ENCODE data around the gene MSRB1.
"Not testable (repeated sequence)": the region's sequence is repeated elsewhere in the genome, so short reads cannot be mapped to it uniquely, and the experiment has no call there.

The MSRB1 gene

DNA sequence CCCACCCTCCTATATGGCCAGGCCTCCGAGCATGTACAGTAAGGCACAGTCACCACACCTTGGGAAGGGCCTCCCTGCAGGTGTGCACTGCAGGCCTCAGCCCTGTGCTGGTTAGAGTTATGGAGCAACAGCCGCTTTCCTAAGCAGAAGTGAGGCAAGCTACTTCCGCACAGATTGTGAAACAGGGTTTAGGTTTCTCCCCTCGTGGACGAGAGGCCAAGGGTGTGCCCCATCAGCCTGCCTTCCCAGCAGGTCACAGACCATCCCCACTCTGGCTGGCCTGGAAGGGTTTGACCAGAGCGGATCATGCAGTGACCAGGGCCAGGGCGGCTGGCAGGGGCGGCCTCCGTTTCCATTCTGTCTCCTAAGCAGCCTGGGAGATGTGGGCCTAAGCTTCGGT, 4.7 kb downstream of the MSRB1 start:
- peak in 1 of 2 donors; percentile 59 for DNase-seq

DNA sequence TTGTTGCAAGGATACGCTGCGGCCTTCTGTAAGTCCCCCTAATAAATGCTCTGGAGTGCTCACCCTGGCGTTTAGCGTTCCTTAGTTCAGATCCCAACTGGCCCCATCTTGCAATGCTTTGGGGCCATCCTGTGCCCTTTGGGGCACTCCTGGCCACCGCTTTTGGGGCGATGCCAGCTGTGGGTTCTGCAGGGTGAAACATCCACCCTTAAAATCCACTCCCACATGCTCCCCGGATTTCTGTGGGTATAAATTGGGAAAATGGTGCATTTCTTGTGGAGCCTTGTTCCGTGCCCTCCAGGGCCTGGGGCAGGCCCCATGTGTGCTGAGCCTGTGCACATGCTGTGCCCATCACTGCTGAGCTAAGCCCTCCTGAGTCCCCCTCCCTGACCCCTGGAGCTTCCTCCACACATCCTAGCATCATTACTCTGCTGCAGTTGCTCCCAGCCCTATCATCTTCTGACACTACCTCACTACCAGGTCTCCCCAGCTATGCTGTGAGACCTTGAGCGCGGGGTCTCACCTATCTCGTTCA, 6.0 kb downstream of the MSRB1 start:
- no peak for DNase-seq

DNA sequence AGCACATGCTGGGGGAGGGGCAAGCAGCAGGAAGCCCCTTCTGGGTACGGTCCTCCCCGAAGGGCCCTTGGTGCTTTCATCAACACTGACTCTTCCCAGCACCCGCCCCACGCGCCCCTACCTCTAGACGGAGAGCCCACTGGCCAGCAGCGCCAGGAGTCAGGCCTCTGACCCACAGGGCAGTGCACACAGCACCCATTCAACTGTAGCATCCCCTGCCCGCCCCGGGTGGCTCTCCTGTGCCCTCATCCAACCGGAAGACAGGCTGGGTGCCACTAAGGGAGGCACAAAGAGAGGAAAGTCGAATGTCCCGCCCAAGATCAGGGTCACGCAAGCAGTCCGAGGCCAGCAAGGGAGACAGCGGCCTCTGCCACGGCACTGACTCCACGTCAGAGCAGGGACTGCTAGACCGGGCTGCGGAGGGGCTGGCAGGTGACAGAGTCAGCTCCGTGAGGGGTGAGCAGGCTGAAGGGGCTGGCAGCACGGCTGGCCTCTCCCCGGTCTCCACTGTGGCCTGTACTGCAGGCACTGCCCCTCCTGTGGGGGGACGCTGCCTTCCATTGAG, 9.8 kb downstream of the MSRB1 start:
- DNase-seq: no peak

DNA sequence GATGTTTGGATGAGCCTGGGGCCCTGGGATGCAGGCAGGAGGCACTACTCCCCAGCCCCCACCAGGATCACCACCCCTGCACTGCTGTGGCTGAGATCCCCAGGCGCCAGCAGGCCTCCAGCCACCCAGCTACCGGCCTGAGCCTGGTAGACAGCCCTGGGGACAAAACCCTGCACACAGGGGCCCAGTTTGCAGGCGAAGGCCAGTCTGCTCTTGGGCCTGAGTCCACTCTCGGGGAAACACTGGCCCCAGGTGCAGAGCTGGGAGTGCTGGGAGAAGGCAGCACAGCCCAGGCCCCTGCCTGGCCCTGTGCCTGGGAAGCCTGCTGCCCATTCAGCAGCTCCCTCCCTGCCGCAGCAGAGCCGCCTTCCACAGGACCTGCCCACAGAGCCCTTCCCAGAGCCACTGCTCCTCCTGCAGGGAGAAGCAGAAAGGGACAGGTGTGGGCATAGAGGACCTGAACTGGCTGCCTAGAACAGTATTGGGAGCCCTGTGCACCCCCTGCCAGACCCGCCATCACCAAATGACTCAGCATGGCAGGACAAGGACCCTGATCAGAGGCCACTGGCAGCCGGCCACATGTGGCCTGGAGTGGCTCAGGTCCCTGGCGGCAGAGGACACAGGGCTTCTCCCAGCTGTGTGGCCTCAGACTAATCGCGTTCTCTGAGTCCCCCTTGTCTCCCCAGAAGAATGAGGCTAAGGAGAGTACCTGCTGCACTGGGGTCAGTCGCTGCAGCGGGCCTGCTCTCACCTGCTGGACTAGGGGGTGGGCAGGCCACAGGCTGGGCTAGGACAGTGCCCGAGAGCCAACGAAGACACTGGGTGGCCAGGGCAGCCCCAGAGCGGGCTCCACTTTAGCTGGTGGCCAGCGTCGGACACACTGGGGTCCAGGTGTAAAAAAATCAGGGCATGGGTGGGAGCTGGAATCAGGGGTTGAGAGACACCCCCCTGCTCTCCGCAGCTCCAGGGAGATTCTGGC, 10.7 kb downstream of the MSRB1 start:
- DNase-seq: no peak

DNA sequence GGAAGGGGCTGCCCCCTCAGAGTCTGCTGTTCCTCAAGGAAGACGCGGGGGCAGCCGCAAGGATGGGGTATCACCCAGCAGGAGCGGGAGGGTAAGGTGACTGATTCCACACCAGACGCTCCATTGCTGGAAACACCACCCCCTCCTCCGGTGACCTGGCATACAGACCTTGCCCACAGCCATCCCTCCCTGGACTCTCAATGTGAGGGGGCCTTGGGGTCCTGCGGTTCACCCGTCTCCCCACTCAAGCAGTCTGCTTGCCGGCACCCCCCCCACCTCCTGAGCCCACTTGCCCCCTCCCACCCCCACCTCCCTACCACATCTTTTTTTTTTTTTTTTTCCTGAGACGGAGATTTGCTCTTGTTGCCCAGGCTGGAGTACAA, 12.7 kb downstream of the MSRB1 start:
- no peak for DNase-seq

DNA sequence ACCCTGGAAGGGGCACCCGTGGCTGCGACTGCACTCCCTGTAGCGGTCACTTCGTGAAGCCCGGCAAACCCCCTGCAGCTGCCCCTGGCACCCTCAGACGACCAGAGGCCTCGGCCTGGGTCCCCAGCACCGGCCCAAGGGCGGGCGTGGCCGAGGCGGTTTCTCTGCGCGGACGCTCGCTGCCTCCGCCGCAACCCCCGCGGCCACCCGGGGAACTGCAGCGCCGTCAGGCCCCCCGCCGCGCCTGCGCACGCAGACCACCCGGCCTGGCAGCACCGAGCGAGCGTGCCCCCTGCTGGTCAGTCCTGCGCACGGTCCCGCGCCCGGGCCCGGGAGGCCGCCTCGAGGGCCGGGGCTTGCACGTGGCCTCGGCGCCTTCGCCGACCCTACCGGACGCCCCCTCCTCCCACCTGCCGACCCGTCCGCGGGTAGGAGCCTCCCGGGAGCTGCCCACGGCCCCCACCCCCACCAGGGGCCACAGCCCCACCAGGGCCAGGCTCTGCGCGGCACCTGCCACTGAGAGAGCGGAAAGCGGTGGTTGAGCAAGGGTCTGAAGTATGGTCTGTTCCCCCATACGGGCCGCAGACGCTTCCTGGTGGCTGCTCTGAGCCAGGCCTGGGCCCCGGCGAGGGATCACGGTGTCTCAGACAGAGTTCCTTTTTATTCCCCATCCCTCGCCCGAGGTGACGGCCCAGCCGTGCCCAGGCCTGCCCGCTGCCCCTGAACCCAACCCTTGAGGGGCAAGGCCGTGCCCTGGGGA, 13.2 kb downstream of the MSRB1 start:
- peak; percentile 90 to 91 for DNase-seq

DNA sequence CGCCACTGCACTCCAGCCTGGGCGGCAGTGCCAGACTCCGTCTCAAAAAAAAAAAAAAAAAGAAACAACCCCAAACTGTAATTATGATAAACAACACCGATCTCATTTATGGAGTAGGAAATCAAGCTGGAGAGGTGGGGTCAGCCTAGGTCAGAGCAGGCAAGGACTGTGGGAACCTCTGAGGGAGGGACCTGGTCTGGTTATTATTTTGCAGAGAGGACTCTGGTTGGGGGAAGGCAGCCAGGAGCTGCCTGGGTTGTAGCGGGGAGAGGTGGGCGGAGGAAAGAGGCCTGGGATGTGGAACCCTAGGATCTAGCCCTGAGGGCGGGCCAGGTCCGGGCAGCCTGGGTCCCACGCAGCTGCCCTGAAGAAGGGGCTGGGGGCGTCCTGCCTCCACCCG, 13.9 kb downstream of the MSRB1 start:
- no peak for DNase-seq

DNA sequence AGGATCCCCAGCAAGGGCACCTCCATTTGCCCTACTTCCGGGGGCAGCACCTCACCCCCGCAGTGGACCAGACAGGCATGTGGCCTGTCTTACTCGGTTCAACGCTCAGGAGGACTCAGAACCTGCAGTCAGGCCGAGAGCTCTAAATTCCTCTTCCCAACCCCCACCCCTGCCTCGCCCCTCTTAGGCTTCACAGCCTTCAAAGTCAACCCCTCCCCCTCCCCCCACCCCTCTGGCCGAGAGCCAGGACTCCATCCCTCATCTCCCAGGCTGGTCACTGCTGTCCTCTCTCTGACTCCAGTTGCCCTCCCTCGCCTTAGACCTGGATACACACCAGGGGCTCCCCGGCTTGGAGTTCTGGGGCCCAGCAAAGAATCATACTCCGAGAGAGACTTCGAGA, 16.7 kb downstream of the MSRB1 start:
- no peak for DNase-seq

DNA sequence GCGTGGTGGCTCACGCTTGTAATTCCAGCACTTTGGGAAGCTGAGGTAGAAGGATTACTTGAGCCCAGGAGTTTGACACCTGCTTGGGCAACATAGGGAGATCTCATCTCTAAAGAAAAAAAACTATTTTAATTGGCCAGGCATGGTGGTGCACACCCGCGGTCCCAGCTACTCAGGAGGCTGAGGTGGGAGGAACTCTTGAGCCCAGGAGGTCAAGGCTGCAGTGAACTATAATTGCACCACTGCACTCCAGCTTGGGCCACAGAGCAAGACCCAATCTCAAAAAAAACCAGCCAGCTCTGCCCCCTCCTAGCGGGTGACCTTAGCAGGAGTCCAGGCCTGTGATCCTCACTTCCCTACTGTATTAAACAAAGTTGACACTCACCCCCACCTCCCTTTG, 18.9 kb downstream of the MSRB1 start:
- no peak for DNase-seq

DNA sequence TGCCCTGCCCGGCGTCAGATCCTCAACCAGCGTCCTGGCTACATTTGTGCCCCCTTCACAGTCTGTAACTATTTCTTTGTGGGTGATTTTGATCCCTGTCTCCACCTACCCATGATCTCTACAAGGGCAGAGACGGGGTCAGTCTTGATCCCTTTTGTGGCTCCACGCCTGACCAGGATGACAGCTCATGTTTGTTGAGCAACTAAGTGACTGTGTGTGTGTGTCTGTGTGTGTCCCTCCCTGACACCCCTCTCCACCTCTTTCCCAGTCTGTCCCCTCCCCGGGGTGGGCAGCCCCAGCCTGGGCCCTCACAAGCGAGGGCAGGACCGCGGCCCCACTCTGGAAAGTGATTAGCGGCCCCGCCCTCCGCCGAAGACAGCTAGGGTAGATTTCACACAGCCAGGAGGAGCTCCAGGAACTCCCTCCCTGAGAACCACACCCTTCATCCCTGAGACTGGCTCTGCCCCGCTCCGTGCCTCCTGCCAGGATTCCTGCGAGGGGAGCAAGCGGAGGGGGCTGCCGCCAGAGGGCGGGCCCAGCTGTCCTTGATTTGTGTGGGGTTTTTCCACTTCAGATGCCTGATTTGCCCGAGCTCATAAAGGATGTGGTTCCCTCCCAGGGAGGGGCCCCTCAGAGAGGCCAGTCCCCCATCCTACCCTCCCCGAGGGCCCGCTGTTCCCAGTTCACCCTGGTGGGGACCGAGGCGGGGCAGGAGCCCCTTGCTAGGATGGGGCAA, 19.5 kb downstream of the MSRB1 start:
- no peak for DNase-seq

DNA sequence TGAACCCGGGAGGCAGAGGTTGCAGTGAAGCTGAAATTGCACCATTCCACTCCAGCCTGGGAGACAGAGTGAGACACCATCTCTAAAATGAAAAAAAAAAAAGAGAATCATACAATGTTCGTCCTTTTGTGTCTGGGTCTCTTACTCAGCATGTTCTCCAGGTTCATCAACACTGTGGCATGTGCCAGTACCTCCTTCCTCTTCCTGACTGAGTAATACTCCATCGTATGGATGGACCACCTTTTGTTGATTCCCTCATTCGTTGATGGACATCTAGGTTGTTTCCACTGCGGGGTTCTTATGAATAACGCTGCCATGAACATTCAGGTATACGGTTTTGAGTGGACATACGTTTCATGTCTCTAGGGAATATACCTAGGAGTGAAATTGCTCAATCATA, 20.6 kb downstream of the MSRB1 start:
- no peak for DNase-seq

DNA sequence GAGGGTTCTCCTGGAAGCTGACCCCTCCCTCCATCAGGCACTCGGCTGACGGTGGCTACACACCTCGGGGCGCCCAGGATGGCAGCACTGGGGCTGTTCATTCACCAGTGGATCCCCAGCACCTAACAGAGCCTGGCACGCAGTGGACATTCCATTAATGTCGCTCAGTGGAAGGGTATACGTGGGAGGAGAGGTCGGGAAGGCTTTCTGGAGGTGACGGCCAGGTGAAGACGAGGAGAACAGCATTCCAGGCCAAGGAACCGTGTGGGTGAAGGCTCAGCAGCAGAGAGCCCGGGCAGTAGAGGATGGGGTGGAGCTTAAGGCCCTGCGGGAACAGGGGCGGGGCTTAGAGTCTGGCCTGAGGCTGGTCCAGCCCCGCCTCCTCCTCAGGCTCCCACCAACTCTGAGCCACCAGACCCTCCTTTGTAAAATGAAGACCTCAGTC, 22.2 kb downstream of the MSRB1 start:
- no peak for DNase-seq

DNA sequence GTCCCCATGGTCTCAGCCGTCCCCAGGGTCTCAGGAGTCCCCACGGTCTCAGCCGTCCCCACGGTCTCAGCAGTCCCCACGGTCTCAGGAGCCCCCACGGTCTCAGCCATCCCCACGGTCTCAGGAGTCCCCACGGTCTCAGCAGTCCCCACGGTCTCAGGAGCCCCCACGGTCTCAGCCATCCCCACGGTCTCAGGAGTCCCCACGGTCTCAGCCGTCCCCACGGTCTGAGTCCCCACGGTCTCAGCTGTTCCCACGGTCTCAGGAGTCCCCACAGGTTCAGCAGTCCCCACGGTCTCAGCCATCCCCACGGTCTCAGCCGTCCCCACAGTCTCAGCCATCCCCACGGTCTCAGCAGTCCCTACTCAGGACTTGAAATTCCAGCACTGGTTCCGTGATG, 22.9 kb downstream of the MSRB1 start:
- DNase-seq: not testable (repeated sequence)

DNA sequence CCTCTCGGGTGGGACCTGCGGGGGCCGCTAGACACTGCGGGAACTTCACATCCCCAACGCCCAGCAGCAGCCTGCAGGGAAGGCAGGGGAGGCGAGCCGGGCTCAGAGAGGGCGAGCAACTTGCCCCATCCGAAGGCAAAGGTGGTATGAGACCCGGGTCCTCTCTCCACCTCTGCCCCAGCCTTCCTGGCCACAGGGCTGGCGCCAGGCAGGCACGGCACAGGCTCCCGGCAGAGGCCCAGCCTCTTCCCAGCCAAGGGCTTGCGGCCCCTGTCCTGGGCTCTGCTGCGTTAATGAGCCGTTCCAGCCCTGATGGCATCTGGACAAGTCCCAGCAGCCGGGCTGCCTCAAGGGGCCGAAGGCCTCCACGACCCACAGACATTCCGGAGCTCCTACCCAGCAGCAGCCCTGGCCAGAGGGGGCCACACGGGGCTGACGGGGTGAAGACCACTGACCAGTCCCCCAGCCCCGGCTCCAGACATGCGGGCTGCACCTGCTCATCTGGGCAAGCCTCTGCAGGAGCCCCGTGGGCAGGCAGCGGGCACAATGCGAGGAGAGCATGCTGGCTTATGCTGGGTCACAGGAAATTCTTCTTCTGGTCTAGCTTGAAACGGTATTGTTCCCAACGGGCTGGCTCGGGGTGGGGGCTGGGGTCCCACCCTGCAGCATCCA, 23.5 kb downstream of the MSRB1 start:
- no peak for DNase-seq

DNA sequence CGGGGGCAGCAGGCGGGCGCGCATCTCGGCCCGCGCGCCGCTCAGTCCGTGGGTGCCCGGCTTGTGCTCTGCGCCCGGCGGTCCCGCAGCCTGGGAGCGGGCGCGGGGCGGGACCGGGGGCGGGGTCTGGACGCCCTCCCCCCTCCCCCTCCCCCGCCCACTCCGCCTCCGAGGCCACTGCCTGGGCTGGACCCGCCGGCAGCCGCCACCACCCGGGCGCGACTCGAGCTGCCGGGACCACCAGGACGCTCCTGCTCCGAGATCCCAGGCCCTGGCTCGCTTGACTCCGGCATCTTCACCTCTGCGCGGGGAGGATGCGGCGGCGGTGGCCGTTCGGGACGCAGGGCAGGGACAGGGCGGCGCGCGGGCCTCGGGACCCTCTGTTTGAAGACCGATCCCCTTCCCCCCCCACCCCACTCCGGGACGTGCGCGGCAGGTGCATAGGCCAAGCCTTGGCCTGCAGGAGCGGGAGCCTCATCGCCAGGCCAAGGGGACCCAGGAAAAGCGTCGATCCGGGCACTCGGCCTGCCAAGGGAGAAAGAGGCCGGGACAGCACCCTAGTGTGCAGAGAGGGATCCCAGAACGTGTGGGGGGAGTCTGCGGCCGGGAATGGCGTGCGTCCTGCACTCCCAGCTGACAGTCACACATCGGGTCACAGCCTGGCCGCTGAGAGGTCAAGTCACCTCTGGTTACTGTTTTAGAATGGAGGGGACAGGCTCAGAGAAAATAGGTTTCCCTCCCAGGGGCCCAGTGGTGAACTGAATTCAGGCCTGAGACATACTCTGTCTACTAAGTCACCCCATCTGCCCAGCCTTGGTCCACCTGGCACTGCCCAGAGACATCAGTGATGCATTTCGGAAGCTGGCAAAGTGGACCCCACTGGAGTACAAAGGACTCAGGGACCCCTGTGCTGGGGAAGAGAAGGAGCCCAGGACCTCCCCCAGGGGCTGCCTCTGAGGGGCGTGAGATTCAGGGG, 24.4 kb downstream of the MSRB1 start, which contains the start of gene HS3ST6:
TSS of gene HS3ST6 (minus strand) at position 65 of the 976 bp plus-strand sequence. CDS start 92 bp downstream, outside the sequence.
- no peak for DNase-seq

DNA sequence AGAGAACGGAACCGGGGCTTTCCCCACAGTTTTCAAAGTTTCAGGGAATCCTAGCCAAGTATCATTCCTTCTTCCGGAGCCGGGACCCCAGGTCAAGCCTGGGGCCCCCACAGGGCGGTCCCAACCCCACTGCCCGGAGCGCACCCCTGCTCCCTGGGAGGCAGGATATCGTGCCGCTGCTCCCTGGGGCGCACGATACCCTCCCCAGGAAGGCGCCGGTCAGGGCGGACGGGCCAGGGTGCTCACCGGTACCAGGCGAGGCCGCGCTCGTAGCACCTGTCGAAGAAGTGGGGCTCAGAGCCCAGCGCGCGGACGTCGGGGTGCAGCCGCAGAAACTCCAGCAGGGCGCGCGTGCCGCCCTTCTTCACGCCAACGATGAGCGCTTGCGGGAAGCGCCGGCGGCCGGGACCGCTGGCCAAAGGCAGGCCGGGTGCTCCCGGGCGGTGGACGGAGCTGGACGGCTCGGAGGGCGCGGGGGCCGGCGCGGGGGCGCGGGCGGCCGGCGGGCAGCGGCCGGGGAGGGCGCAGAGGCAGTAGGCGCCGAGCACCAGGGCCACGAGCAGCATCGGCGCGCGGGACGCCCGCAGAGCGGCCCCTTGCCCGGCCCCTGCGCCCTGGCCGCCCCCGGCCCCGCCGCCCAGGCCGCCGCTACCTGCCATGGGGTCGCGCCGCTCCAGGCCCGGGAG, 25.2 kb downstream of the MSRB1 start:
- no peak for DNase-seq

DNA sequence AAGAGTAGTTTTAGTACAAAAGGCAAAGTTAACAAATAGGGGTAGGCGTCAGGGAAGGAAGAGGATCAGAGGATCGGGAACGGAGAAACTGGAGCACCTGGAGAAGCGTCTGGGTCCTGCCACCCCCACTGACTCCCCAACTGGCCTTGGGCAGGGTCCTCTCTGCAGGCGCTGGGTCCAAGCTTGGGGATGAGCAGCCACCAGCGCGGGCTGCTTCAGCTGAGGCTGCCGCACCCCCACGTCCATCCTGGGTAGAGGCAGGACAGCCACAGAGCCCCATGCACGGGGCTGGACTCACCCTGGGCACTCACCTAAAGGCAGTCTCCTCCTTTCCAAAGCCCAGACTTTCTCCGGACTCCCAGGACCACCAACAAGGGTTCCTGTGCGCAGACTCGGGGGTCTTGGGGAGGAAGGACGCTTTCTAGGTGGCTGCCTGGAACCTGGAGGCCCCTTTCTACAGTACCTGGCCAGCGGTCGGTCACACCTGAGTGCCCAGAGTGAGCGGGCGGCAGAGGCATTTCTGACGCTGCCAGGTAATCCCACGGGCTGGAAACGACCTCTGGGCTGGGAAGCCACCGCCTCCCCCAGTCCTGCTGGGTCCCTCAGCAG, 25.8 kb downstream of the MSRB1 start:
- DNase-seq: no peak

DNA sequence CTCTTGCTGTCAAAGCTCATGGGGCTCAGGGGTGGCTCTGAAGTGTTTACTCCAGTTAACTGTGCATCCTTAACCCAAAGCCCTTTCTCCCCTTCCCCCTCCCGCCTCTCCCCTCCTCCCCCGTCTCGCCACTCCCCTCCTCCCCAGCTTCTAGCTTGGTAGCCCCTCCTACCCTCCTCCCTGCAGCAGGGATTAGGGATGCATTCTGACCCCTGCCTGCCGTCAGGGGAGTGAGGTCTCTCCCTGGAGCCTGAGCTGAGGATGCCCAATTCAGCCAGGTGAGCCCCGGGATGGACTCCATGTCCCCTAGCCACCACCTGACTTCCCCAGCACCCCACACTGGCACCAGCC, 26.4 kb downstream of the MSRB1 start:
- DNase-seq: no peak

All from CD4-positive, alpha-beta T cell treated with Interleukin-4 for 1 hour (primary cell).